Right renal cortex interstitium (tissue), 3 donors: ENCODE data around the gene PARP1. TPM values are rescaled to one million over a fixed set of nuclear protein-coding genes. Genes with fewer than 3 reads are reported as not detected.
A peak's percentile ranks its signal among the peaks of the same experiment; 100 is the strongest.
"Not testable (repeated sequence)": the region's sequence is repeated elsewhere in the genome, so short reads cannot be mapped to it uniquely, and the experiment has no call there.

Experiments used
- DNase-seq, 3 donors: peaks; one replicate each; pipeline ENCODE4 v3.0.0-alpha.2; 2013; ENCODE audit warnings: low read depth in 3 of 3, low spot score in 2 of 3
- polyA plus RNA-seq, 3 donors: library from polyadenylated mRNA; unstranded; fragments of 120-200 nt; gene quantifications; one replicate each; pipeline ENCODE4 v1.2.1, GENCODE V29; 2013; ENCODE audit not compliant: insufficient read length in 3 of 3

The PARP1 gene
- polyA plus RNA-seq, 3 donors = 127 to 139 (median 131) TPM

GRCh38 chr1:226429858-226430715 is 22.2 kb upstream of the PARP1 start:
- no peak for DNase-seq

DNA sequence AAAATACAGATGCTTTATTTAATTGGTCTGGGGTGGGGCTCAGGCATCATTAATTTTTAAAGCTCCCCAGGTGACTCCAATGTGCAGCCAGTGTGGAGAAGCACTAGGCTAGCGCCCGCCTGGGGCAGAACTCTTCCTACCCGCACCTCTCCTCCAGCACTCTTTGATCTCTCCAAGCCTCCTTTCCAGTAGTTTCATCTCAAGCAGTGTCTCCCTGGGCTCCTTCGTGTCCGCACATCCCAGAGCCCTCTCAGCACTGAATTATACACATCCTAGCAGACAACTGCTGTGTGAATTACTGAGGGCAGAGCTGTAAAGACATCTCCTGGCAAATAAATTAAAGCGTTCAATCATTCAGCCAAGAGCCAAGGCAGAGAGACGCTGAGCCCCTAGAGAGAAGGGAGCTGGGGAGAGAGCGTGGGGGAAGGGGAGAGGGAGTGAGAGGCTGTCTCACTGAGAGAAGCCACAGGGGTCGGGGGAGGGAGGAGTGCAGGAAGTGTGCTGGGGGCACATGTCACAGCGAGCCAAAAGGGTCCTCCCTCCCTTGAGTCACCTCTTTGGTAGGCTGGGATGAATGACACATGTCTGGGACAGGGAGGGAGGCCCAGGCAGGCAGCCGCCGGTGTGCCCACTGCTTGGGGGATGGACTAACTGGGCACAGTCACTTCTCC is 21.0 kb upstream of the PARP1 start:
- DNase-seq = peak in 1 of 3 donors; percentile 49

GRCh38 chr1:226428348-226428747 is 20.5 kb upstream of the PARP1 start:
- DNase-seq = no peak

DNA sequence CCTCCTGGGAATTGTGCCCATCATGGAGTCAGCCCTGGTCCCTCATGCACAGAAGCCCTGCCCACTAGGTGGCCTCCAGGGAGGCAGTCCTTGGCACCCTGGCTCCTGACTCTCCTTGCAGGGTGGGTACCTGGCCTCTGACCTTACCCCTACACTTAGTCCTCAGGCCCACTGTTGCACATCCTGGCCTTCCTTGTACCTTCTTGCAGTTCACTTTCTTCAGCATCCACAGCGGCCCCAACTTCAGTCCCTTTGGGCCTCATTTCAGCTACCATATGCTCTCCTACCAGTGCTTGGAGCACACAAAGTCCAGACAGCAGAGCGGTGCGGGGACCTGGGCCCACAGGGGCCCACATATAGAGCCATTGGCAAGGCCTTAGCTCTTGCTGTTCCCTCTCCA is 19.2 kb upstream of the PARP1 start:
- DNase-seq = no peak

GRCh38 chr1:226426395-226426794 is 18.5 kb upstream of the PARP1 start:
- not testable (repeated sequence) for DNase-seq

GRCh38 chr1:226425431-226426031 is 17.6 kb upstream of the PARP1 start:
- DNase-seq = no peak

DNA sequence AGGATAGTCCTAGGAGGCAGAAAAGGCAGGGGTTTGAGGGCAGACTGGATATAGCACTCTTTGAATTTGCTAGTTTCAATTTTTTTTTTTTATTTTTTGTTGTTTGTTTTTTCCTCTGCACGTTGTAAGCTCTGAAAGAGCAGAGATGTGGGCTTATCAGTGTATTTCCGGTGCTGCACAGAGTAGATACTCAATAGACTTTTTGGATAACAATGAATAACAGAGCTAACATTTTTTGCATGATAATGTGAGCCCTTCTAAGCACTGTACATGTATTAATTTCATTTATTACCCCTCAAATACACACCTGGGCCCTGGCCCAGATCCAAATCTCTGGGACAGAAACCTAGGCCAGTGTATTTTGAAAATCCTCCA is 17.1 kb upstream of the PARP1 start:
- DNase-seq = no peak

GRCh38 chr1:226424221-226425003 is 16.5 kb upstream of the PARP1 start:
- DNase-seq = peak in 2 of 3 donors; percentile 65 to 72

DNA sequence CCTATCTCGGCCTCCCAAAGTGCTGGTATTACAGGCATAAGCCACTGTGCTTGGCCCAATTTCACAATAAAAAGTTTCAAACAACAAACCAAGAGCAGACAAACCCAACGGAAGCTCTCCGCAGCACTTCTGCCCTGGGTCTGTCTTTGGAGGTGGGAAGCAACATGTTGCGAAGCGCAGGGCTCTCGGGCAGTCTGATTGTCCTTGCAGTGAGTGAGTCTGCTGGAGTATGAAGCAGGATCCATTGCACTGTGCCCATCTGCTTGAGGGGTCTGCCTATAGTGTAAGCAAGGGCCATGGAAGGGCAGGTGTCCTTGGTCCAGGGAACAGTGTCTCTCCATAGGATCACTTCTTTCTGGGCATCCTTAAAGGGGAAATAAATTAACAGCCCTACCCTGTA is 14.6 kb upstream of the PARP1 start:
- DNase-seq = no peak

DNA sequence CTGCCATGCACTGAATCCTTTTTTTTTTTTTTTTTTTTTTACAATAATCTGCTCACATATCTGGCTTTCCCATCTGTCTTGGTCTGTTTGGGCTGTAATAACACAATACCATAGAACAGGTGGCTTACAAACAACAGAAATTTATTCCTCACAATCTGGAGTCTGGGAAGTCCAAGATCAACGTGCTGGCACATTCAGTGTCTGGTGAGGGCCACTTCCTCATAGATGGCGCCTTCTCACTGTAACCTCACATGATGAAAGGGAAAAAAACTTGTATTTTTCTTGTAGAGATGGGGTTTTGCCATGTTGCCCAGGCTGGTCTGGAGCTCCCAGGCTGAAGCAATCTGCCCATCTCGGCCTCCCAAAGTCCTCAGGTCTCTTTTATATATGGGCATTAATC is 13.0 kb upstream of the PARP1 start:
- DNase-seq = no peak

- no peak for DNase-seq
These were observed 12.4 kb upstream of the PARP1 start for GRCh38 chr1:226420328-226420727.

DNA sequence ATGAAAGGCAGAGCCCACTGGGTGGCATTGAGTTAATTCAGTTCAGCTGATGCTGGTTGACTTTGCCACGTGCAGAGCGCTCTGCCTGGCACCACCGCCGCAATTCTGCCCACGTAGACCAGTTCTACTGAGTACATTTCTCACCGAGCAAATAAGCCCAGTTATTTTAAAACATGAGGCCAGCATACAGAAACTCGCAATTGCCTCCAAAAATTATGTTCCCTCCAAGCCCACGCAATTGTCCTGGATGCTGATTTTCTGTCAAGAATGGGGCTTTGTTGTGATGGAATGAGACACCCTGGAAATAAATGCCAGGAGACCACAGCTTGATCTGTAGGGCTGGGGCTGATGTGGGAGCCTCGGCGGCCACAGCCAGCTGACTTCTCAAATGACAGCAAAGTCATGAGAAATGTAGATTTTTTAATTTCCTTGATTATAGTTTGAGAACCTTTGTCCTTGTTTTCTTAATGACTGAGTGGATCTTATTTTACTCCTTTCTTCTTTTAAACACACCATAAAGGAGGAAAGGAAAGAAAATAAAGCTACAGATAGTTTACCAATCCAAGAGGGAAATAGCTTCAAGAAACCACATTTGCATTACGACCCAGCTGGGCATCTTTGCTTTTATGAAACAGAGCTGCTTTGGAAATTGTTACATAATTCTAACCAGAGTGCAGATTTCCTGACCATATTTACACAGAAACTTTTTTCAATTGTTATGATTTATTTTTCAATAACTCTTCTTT is 11.6 kb upstream of the PARP1 start:
- no peak for DNase-seq

- no peak for DNase-seq
These were observed 10.1 kb upstream of the PARP1 start for GRCh38 chr1:226417830-226418546.

DNA sequence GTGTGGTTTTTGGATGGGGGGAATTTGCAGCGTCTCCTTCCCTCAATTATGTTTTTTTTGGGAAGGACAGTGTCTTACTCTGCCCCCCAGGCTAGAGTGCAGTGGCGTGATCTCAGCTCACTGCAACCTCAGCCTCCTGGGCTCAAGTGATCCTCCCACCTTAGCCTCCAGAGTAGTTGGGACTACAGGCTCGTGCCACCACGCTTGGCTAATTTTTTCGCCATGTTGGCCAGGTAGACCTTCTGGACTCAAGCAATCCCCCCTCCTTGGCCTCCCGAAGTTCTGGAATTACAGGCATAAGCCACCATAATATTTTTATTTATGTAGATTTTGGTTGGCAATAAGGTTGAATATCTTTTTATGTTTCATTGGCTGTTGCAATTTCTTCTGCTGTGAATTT is 9.5 kb upstream of the PARP1 start:
- no peak for DNase-seq

DNA sequence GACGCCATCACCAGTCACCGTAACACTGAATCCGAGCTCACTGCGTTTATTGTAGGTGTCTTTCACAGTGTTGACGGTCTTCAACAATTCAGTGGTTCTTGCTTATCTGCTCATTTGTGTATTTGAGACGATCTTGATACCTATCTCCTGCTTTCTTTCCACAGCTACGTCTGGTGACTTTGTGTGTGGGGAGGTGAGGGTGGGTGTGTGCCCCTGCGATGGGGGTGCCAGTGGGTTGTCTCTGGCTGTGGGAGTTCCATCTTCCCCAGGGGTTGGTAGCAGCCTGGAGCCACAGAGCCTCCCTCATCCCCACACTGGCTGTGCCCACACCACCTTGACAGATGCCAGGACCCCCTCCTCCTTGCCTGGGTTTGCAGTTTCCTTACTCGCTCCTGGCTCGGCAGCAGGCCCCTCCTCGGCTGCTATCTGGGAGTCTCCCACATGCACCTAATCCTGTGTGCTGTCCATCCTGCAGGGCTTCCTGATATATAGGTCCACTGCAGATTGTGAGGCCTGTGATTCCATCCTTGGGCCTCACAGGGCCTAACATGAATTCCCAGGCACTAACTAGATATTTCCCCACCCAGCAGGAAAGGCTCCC is 6.3 kb upstream of the PARP1 start:
- no peak for DNase-seq

DNA sequence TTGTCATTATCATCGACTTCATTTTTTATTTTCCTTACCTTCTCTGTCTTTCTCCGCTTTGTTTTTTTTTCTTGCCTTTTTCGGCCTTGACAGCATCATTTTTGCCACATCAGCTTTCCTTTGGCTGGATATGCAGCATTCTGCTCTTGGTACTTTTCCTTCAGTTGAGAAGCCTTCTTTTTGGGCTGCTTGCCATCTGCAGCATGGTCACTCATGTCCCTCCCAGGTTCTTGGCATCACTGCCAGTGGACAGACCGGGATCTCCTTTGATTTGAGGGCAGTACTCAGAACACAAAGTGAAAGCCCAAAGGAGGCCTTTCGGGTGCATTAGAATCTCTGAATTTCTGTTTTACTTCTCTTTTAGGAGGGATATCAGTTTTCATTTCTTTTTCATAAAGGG is 3.7 kb upstream of the PARP1 start:
- DNase-seq = no peak

DNA sequence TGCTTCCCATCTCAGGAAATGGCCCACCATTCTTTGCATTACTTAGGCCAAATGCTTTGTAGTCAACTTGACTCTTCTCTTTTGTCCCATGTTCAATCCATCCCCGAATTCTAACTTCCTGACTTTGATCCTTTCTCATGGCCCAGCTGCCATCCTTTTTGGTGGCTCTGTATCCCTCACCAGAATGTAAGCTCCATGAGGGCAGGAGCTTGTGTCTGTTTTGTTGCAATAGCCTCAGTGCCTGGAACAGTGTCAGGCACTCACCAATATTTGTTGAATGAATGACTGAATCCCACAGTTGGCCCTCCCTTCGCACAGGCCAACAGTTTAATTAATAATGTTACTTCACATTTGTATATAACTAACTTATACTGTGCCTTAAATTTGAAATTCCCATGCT is 3.1 kb upstream of the PARP1 start:
- DNase-seq = no peak

- no peak for DNase-seq
These were observed 1.5 kb upstream of the PARP1 start for GRCh38 chr1:226409392-226409791.
